ENCODE results near the gene TM4SF4. TPM values are rescaled to one million over a fixed set of nuclear protein-coding genes. Genes with fewer than 3 reads are reported as not detected.

Gene TM4SF4
- total RNA-seq, 1 donor from 2014 or later = not detected

- Histone ChIP-seq H3K4me2 (ENCODE audit: low read length) (no peak overlapping the region), H3K27me3 (ENCODE audit: insufficient read depth, low read length) (no peaks in the 10 kb centered on the region), H3K36me3 (ENCODE audit: insufficient read depth, low read length) (no peaks in the 10 kb centered on the region), H3K9ac (ENCODE audit: low read length) (no peak overlapping the region), H3K9me3 (ENCODE audit: insufficient read depth, low read depth, low read length) (no peaks in the 10 kb centered on the region), H3K4me3 (ENCODE audit: insufficient read depth, low read depth, low read length) (no peak overlapping the region), H3K27ac (ENCODE audit: low read depth, low read length) (no peak overlapping the region), H4K20me1 (ENCODE audit: insufficient read depth, low read length) (no peaks in the 10 kb centered on the region), H3K79me2 (ENCODE audit: insufficient read depth, low read length) (no peaks in the 10 kb centered on the region), H3K4me1 (ENCODE audit: insufficient read depth, low read length) (peaks cover 20% of the 10 kb centered on the region), H2AFZ (ENCODE audit: low read depth, low read length) (no peak overlapping the region)
- H3K4me1 Mint-ChIP-seq (ENCODE audit: low read depth, unreplicated experiment) = peaks cover 17% of the 10 kb centered on the region
- no peak for DNase-seq (ENCODE audit: low read depth)
- H3K36me3 Mint-ChIP-seq (ENCODE audit: low read depth, unreplicated experiment) = no peaks in the 10 kb centered on the region
- TF ChIP-seq EZH2 (IDR thresholded peaks at IDR 0.05; ENCODE audit: insufficient read depth, low read length) (no peak), CTCF (IDR thresholded peaks at IDR 0.05; ENCODE audit: insufficient read depth, low read depth, low read length) (no peak)
- H3K9me3 Mint-ChIP-seq (ENCODE audit: unreplicated experiment) = no peaks in the 10 kb centered on the region
- FAIRE-seq = no peak
- no peak overlapping the region for H3K4me3 Mint-ChIP-seq (ENCODE audit: unreplicated experiment)
- no peaks in the 10 kb centered on the region for H3K27me3 Mint-ChIP-seq (ENCODE audit: low read depth, unreplicated experiment)
- H3K27ac Mint-ChIP-seq (ENCODE audit: unreplicated experiment) = no peak overlapping the region
These were observed 35.5 kb upstream of the TM4SF4 start for GRCh38 chr3:149438981-149439380.

- no peak overlapping the region for H3K4me3 Mint-ChIP-seq (ENCODE audit: unreplicated experiment)
- peaks cover 16% of the 10 kb centered on the region for H3K4me1 Mint-ChIP-seq (ENCODE audit: low read depth, unreplicated experiment)
- H3K9me3 ChIP-seq (ENCODE audit: insufficient read depth, low read depth, low read length) = no peaks in the 10 kb centered on the region
- TF ChIP-seq CTCF (IDR thresholded peaks at IDR 0.05; ENCODE audit: insufficient read depth, low read depth, low read length) = no peak
- TF ChIP-seq EZH2 (IDR thresholded peaks at IDR 0.05; ENCODE audit: insufficient read depth, low read length) = no peak
- no peaks in the 10 kb centered on the region for H3K27me3 Mint-ChIP-seq (ENCODE audit: low read depth, unreplicated experiment)
- H3K36me3 ChIP-seq (ENCODE audit: insufficient read depth, low read length) = no peaks in the 10 kb centered on the region
- H4K20me1 ChIP-seq (ENCODE audit: insufficient read depth, low read length) = no peaks in the 10 kb centered on the region
- H3K27ac Mint-ChIP-seq (ENCODE audit: unreplicated experiment) = no peak overlapping the region
- H3K9me3 Mint-ChIP-seq (ENCODE audit: unreplicated experiment) = no peaks in the 10 kb centered on the region
- DNase-seq (ENCODE audit: low read depth) = no peak
- no peak overlapping the region for H2AFZ ChIP-seq (ENCODE audit: low read depth, low read length)
- peaks cover 21% of the 10 kb centered on the region for H3K4me1 ChIP-seq (ENCODE audit: insufficient read depth, low read length)
- H3K27me3 ChIP-seq (ENCODE audit: insufficient read depth, low read length) = no peaks in the 10 kb centered on the region
- H3K27ac ChIP-seq (ENCODE audit: low read depth, low read length) = peak overlapping the region; percentile 41
- no peaks in the 10 kb centered on the region for H3K36me3 Mint-ChIP-seq (ENCODE audit: low read depth, unreplicated experiment)
- H3K79me2 ChIP-seq (ENCODE audit: insufficient read depth, low read length) = no peaks in the 10 kb centered on the region
- no peak overlapping the region for H3K4me3 ChIP-seq (ENCODE audit: insufficient read depth, low read depth, low read length)
- H3K9ac ChIP-seq (ENCODE audit: low read length) = no peak overlapping the region
- FAIRE-seq = no peak
- peak overlapping the region; percentile 8 for H3K4me2 ChIP-seq (ENCODE audit: low read length)
These were observed 32.9 kb upstream of the TM4SF4 start for GRCh38 chr3:149441642-149442041.

GRCh38 chr3:149442043-149442442, 32.5 kb upstream of the TM4SF4 start:
- Histone ChIP-seq H3K4me2 (ENCODE audit: low read length) (peak overlapping the region; percentile 8), H3K36me3 (ENCODE audit: insufficient read depth, low read length) (no peaks in the 10 kb centered on the region), H4K20me1 (ENCODE audit: insufficient read depth, low read length) (no peaks in the 10 kb centered on the region), H3K27ac (ENCODE audit: low read depth, low read length) (peak overlapping the region; percentile 76), H3K9me3 (ENCODE audit: insufficient read depth, low read depth, low read length) (no peaks in the 10 kb centered on the region), H3K27me3 (ENCODE audit: insufficient read depth, low read length) (no peaks in the 10 kb centered on the region), H3K79me2 (ENCODE audit: insufficient read depth, low read length) (no peaks in the 10 kb centered on the region), H3K4me3 (ENCODE audit: insufficient read depth, low read depth, low read length) (no peak overlapping the region), H3K9ac (ENCODE audit: low read length) (no peak overlapping the region), H2AFZ (ENCODE audit: low read depth, low read length) (no peak overlapping the region), H3K4me1 (ENCODE audit: insufficient read depth, low read length) (peaks cover 21% of the 10 kb centered on the region)
- H3K9me3 Mint-ChIP-seq (ENCODE audit: unreplicated experiment) = no peaks in the 10 kb centered on the region
- FAIRE-seq (no peak), DNase-seq (ENCODE audit: low read depth) (no peak)
- no peaks in the 10 kb centered on the region for H3K27me3 Mint-ChIP-seq (ENCODE audit: low read depth, unreplicated experiment)
- H3K4me1 Mint-ChIP-seq (ENCODE audit: low read depth, unreplicated experiment) = peaks cover 16% of the 10 kb centered on the region
- no peak for TF ChIP-seq EZH2 (IDR thresholded peaks at IDR 0.05; ENCODE audit: insufficient read depth, low read length)
- TF ChIP-seq CTCF (IDR thresholded peaks at IDR 0.05; ENCODE audit: insufficient read depth, low read depth, low read length) = no peak
- H3K27ac Mint-ChIP-seq (ENCODE audit: unreplicated experiment) = no peak overlapping the region
- H3K4me3 Mint-ChIP-seq (ENCODE audit: unreplicated experiment) = no peak overlapping the region
- H3K36me3 Mint-ChIP-seq (ENCODE audit: low read depth, unreplicated experiment) = no peaks in the 10 kb centered on the region

Measured in astrocyte (in vitro differentiated cells and primary cell).